Uterus (tissue), 2 donors: ENCODE results near the gene ASCC3.

Experiments
- POLR2A ChIP-seq, 2 donors: fragments of 450-650 bp; IDR thresholded peaks; one replicate each; pipeline ENCODE4 v1.6.1; 2016; ENCODE audit warnings: antibody characterized with exemption in 2 of 2, mild to moderate bottlenecking in 1 of 2, moderate library complexity in 1 of 2
- TF ChIP-seq, protein P1 (sequence below), 4 experiments: fragments of 200-600 bp in 2 of 4; fragments of 450-650 bp in 2 of 4; sonication (generic) in 2 of 4; IDR thresholded peaks; one replicate each; pipeline ENCODE4 v1.5.1; 2016 to 2019; ENCODE audit warnings: antibody characterized with exemption in 4 of 4, mild to moderate bottlenecking in 2 of 4, moderate library complexity in 1 of 4

DNA sequence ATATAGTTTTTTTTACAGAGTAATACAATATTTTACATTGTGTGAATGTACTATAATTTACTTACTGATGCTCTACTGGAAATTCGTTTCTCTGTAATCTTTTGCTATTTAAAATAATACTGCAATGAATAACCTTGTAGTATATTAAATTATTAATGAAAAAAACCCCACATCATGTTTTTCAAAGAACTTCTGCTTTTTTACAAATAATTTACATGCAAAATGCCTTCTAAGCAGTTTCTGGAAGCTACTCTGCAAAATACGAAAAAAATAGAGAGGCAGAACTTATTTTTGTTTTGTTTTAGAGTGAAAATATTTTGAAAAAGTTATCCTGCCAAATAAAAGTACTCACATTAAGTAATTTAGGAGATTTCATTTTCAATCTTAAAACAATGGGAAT is 250.6 kb downstream of the ASCC3 start:
- TF ChIP-seq, protein P1, sequence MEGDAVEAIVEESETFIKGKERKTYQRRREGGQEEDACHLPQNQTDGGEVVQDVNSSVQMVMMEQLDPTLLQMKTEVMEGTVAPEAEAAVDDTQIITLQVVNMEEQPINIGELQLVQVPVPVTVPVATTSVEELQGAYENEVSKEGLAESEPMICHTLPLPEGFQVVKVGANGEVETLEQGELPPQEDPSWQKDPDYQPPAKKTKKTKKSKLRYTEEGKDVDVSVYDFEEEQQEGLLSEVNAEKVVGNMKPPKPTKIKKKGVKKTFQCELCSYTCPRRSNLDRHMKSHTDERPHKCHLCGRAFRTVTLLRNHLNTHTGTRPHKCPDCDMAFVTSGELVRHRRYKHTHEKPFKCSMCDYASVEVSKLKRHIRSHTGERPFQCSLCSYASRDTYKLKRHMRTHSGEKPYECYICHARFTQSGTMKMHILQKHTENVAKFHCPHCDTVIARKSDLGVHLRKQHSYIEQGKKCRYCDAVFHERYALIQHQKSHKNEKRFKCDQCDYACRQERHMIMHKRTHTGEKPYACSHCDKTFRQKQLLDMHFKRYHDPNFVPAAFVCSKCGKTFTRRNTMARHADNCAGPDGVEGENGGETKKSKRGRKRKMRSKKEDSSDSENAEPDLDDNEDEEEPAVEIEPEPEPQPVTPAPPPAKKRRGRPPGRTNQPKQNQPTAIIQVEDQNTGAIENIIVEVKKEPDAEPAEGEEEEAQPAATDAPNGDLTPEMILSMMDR (IDR thresholded peaks at IDR 0.05), result no peak
- TF ChIP-seq POLR2A (IDR thresholded peaks at IDR 0.05), result no peak
